ENCODE results near the gene MYO3B.

Gene MYO3B

GRCh38 chr2:170484552-170484951 lies 306.6 kb downstream of the MYO3B start:
- FAIRE-seq, result no peak

- FAIRE-seq, result no peak
These were observed 307.5 kb downstream of the MYO3B start for GRCh38 chr2:170485254-170486026.

- FAIRE-seq, result no peak
These were observed 308.8 kb downstream of the MYO3B start for GRCh38 chr2:170486730-170487129.

- FAIRE-seq, result no peak
These were observed 310.9 kb downstream of the MYO3B start for GRCh38 chr2:170488807-170489206.

GRCh38 chr2:170492010-170492409 lies 314.1 kb downstream of the MYO3B start:
- FAIRE-seq, result no peak

GRCh38 chr2:170493426-170494097 lies 315.6 kb downstream of the MYO3B start:
- FAIRE-seq, result no peak

GRCh38 chr2:170495896-170496295 lies 317.9 kb downstream of the MYO3B start:
- FAIRE-seq, result no peak

GRCh38 chr2:170498619-170499018 lies 320.7 kb downstream of the MYO3B start:
- no peak for FAIRE-seq

GRCh38 chr2:170500104-170500503 lies 322.2 kb downstream of the MYO3B start:
- FAIRE-seq, result no peak

- FAIRE-seq, result no peak
These were observed 322.8 kb downstream of the MYO3B start for GRCh38 chr2:170500770-170501169.

GRCh38 chr2:170501421-170502043 lies 323.6 kb downstream of the MYO3B start:
- FAIRE-seq, result no peak

GRCh38 chr2:170502361-170503130 lies 324.6 kb downstream of the MYO3B start:
- no peak for FAIRE-seq

GRCh38 chr2:170503563-170503962 lies 325.6 kb downstream of the MYO3B start:
- FAIRE-seq, result no peak

- no peak for FAIRE-seq
These were observed 326.2 kb downstream of the MYO3B start for GRCh38 chr2:170503971-170504809.

- no peak for FAIRE-seq
These were observed 326.8 kb downstream of the MYO3B start for GRCh38 chr2:170504810-170505145.

GRCh38 chr2:170505631-170506275 lies 327.8 kb downstream of the MYO3B start:
- no peak for FAIRE-seq

GRCh38 chr2:170509452-170510193 lies 331.7 kb downstream of the MYO3B start:
- FAIRE-seq, result no peak

- FAIRE-seq, result no peak
These were observed 334.3 kb downstream of the MYO3B start for GRCh38 chr2:170512266-170512665.

GRCh38 chr2:170514140-170514539 lies 336.2 kb downstream of the MYO3B start:
- no peak for FAIRE-seq

GRCh38 chr2:170517538-170517937 lies 339.6 kb downstream of the MYO3B start:
- no peak for FAIRE-seq

- no peak for FAIRE-seq
These were observed 341.0 kb downstream of the MYO3B start for GRCh38 chr2:170518911-170519310.

All from G401.6 (cell line).